IPS-NIHi7 (cell line): Measurements from ENCODE around the gene MXD1.

Source experiments
- DNase-seq: peaks from one replicate; pipeline ENCODE4 v3.0.0; 2012; ENCODE audit warnings: mixed read lengths; ENCODE audit errors: extremely low spot score

The MXD1 gene

DNA sequence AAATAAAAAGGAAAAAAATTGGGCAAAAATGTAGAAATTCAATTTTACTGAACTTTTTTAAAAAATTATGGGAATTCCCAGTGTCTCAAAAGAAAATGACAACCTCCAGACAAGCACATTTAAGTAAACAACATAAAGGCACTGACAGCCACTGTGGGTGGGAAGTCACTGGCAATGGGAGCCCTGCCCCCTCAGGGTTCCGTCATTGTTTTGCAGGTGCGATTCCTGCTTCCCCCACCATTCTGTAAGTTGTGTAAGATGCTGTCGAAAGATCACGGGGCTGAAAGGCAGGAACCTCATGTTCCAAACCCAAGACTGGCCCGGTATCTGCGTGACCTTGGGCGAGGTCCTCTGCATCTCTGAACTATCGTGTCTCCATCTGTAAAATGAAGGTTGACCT lies 62.3 kb downstream of the MXD1 start:
- no peak for DNase-seq

DNA sequence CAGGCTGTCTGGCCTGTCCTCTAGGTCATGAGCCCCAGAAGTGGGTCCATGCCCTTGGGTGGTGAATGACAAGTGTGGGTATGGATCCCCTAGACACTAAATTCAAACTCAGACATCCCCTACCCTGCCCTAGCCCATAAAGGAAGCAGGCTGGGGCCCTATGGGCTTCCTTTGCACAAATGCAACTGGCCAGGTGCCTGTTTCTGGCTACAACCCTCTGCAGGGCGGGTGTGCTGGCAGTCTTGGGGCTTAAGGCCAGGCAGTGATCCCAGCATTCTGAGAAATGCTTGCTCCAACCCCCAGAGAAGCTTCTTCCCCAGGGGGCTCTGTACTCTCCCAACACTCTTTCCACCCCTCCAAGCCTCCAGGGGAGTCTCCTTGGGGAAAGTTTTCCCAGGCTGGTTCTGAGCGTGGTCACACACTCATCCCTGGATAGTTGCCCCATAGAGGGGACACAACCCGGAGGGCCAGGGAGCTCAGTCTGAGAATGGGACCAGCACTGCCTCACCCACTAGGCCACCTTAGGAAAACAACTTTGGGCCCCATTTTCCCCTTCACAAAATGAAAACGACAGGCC lies 63.1 kb downstream of the MXD1 start:
- DNase-seq: no peak

DNA sequence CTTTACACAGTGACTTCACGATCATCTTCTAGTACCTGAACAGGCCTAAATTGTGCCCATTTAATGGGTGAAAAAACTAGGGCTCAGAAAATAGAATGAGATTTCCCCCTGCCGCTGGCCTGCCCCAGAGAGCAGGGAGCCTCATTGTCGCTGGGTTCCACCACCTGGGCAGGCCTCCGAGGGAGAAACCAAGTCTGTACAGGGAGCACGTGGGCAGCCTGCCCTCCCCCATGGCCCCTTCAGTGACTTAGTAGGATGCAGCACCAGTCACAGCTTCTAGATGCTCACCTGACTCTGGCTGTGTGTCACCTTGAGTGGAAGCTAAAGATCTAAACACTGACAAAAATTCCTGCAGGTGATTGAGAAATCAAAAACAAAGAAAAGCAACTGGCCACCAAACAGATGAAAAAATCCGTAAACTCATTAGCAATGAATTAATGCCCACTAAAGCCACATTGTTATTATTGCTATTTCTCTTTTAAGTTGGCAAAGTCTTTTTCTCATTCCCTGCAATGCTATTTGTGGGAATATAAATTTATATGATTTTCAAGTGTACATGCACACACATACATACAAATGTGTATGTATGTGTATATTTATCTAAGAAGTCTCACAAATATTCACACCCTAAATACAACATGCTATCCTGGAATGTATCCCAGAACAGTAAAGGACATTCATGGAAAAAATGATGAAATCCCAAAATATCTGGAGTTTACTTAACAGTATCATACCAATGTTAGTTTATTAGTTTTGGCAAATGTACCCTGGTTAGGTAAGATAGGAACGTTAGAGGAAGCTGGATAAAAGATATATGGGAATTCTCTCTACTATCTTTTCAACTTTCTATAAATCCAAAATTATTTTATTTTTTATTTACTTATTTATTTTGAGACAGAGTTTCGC lies 65.2 kb downstream of the MXD1 start:
- no peak for DNase-seq

DNA sequence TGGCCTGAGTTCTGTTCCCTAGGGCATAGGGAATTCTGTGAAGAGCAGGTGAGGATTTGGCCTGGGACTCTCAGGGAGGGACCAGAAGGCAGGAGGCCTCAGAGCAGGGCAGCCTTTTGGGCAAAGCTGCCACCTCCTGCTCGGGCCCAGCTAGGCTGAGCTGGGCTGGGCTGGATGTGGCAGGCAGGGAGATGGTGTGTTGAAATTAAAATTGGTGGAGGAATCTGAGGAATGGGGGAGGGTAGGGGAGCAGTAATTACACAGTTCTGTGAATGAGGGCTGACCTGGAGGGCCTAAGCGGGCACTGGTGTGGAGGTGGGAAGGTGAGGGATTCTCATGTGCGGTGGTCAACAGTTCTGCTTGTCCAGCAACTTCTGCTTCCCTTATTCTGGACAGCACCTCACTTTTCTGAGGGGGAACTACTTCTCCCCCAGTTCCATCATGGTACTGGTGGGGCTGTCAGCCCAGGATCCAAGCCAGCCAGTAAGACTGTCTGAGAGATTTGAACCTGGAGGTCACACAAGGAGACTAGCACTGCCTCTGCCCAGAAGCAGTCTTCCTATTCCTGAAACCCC lies 68.6 kb downstream of the MXD1 start:
- DNase-seq: no peak

DNA sequence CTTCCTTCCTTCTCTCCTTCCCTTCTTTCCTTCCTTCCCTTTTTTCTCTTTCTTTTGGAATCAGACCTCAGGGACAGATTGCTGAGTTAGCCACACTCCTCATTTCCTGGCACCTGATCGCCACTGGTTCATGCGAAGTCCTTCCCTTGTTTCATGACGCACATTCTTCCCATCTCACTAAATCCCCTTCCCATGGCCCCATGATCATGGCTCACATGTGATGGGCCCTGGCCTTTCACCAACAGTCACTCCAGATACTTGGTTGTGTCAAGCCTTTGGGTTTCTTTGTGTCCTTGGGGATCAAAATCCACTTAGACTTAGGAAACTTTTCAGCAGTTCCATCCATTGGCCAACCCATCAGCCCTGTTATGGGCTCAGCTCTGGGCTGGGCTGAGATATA lies 70.3 kb downstream of the MXD1 start:
- DNase-seq: no peak

DNA sequence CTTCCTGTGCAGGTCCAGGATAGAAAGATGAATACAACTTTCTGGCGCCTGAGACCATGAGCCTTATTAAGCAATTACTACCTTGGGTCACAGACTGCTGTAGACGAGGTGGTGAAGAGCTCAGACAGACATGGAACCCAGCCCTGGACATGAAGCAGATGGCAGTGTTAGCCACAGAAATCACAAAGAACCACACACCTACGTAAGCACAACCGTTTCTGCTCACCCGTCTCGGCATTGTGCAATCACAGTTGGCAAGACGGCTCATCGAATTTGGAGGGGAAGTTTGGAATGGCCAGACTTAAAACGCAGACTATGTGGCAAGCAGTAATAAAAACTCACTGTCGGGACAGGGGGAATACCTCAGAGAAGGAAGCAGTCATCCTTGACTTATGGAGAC lies 70.8 kb downstream of the MXD1 start:
- DNase-seq: no peak

GRCh38 chr2:69986691-69987090 lies 71.8 kb downstream of the MXD1 start:
- DNase-seq: no peak

DNA sequence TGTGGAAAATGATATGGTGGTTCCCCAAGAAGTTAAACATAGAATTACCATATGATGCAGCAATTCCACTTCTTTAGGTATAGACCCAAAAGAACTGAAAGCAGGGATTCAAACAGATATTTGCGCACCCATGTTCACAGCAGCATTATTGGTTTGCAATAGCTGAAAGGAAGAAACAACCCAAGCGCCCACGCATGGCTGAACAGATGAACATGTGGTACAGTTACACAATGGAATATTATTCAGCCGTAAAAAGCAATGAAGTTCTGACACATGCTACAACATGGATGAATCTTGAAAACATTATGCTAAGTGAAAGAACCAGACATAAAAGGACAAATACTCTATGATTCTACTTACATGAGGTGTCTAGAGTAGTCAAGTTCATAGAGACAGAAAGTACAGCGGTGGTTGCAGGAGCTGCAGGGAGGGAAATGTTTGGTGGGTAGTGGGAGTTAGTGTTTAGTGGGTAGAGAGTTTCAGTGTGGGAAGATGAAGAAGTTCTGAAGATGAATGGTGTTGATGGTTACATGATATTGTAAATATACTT lies 73.3 kb downstream of the MXD1 start:
- DNase-seq: no peak

DNA sequence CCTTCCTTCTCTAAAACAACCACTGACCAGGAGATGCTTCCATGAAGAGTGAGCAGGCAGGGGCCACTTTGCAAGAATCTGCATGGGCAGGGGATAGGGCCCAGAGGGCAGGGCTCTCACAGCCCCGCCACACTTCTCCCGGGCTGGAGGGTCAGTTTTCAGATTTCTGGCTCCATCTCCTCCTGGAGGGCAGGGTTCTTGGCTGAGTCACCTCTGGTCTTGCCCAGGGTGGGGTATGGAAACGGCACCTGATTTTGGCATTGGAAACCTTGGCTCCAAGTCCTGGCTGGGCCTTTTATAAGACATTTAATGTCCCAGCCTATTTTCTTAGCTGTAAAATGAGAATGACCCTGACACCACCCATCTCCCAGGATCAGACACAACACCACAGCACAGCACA lies 74.1 kb downstream of the MXD1 start:
- no peak for DNase-seq

- DNase-seq: no peak
Measured at GRCh38 chr2:69989441-69990105, 74.7 kb downstream of the MXD1 start.
